ENCODE results near the gene TTBK2. TPM values are rescaled to one million over a fixed set of nuclear protein-coding genes. Genes with fewer than 3 reads are reported as not detected.

Gene TTBK2
- total and polyA plus RNA-seq, 3 experiments from 2014 or later, result 9.3 to 11.4 (median 11.1) TPM

- ChIA-PET POLR2A (no interaction called here), CTCF (no interaction called here)
- peaks cover 9 to 31% (median 12%) of the 10 kb centered on the region in 3 donors for H3K36me3 Mint-ChIP-seq
- H3K4me1 ChIP-seq (ENCODE audit: insufficient read depth, low read length), result no peaks in the 10 kb centered on the region
- no peak for DNase-seq
- no peaks in the 10 kb centered on the region for H3K27me3 ChIP-seq (ENCODE audit: insufficient read depth, low read length, poor library complexity, severe bottlenecking)
- H3K4me1 Mint-ChIP-seq, result no peaks in the 10 kb centered on the region
- H3K27me3 Mint-ChIP-seq, result no peaks in the 10 kb centered on the region
- no peak overlapping the region for H3K4me3 ChIP-seq (ENCODE audit: low read length)
- H3K27ac Mint-ChIP-seq, result peak overlapping the region in 1 of 8 donors; percentile 76
- H3K27ac ChIP-seq (ENCODE audit: low read depth, low read length), result no peak overlapping the region
- no peaks in the 10 kb centered on the region for H3K9me3 Mint-ChIP-seq
- H3K4me3 Mint-ChIP-seq, result no peak overlapping the region
- no peaks in the 10 kb centered on the region for H3K36me3 ChIP-seq (ENCODE audit: insufficient read depth, low read length)
- no peaks in the 10 kb centered on the region for H3K9me3 ChIP-seq (ENCODE audit: low read length)
These were observed 84.3 kb downstream of the TTBK2 start for GRCh38 chr15:42836251-42836650.

- Mint-ChIP-seq H3K4me1 (no peaks in the 10 kb centered on the region), H3K9me3 (no peaks in the 10 kb centered on the region), H3K27me3 (no peaks in the 10 kb centered on the region), H3K36me3 (peaks cover 0 to 25% (median 7%) of the 10 kb centered on the region in 3 donors), H3K27ac (peak overlapping the region in 1 of 8 donors; percentile 10), H3K4me3 (no peak overlapping the region)
- H3K27me3 ChIP-seq (ENCODE audit: insufficient read depth, low read length, poor library complexity, severe bottlenecking), result no peaks in the 10 kb centered on the region
- no peaks in the 10 kb centered on the region for H3K4me1 ChIP-seq (ENCODE audit: insufficient read depth, low read length)
- H3K4me3 ChIP-seq (ENCODE audit: low read length), result no peak overlapping the region
- CTCF ChIA-PET, result interaction anchor here (0.9 kb wide), 1 partner anchor 103 kb away, joined by 4 read pairs; no protein-coding TSS in a partner anchor
- no peaks in the 10 kb centered on the region for H3K9me3 ChIP-seq (ENCODE audit: low read length)
- POLR2A ChIA-PET, result no interaction called here
- H3K27ac ChIP-seq (ENCODE audit: low read depth, low read length), result no peak overlapping the region
- H3K36me3 ChIP-seq (ENCODE audit: insufficient read depth, low read length), result no peaks in the 10 kb centered on the region
- no peak for DNase-seq
These were observed 88.0 kb downstream of the TTBK2 start for GRCh38 chr15:42832576-42832975.

- H3K9me3 ChIP-seq (ENCODE audit: low read length), result no peaks in the 10 kb centered on the region
- Mint-ChIP-seq H3K36me3 (peaks cover 11 to 50% (median 17%) of the 10 kb centered on the region in 3 donors), H3K4me3 (no peak overlapping the region), H3K9me3 (no peaks in the 10 kb centered on the region), H3K4me1 (peaks cover 0 to 3% (median 0%) of the 10 kb centered on the region in 3 donors), H3K27me3 (no peaks in the 10 kb centered on the region), H3K27ac (no peak overlapping the region)
- H3K36me3 ChIP-seq (ENCODE audit: insufficient read depth, low read length), result no peaks in the 10 kb centered on the region
- no peak for DNase-seq
- H3K27ac ChIP-seq (ENCODE audit: low read depth, low read length), result no peak overlapping the region
- no peaks in the 10 kb centered on the region for H3K4me1 ChIP-seq (ENCODE audit: insufficient read depth, low read length)
- H3K4me3 ChIP-seq (ENCODE audit: low read length), result no peak overlapping the region
- ChIA-PET CTCF (no interaction called here), POLR2A (no interaction called here)
- no peaks in the 10 kb centered on the region for H3K27me3 ChIP-seq (ENCODE audit: insufficient read depth, low read length, poor library complexity, severe bottlenecking)
These were observed 94.2 kb downstream of the TTBK2 start for GRCh38 chr15:42826251-42826890.

- DNase-seq, result no peak
- Mint-ChIP-seq H3K36me3 (peaks cover 11 to 56% (median 17%) of the 10 kb centered on the region in 3 donors), H3K27me3 (no peaks in the 10 kb centered on the region), H3K9me3 (no peaks in the 10 kb centered on the region), H3K27ac (no peak overlapping the region), H3K4me1 (peaks cover 0 to 3% (median 0%) of the 10 kb centered on the region in 3 donors), H3K4me3 (no peak overlapping the region)
- Histone ChIP-seq H3K27ac (ENCODE audit: low read depth, low read length) (no peak overlapping the region), H3K4me1 (ENCODE audit: insufficient read depth, low read length) (no peaks in the 10 kb centered on the region), H3K36me3 (ENCODE audit: insufficient read depth, low read length) (no peaks in the 10 kb centered on the region), H3K9me3 (ENCODE audit: low read length) (no peaks in the 10 kb centered on the region), H3K27me3 (ENCODE audit: insufficient read depth, low read length, poor library complexity, severe bottlenecking) (no peaks in the 10 kb centered on the region), H3K4me3 (ENCODE audit: low read length) (no peak overlapping the region)
- POLR2A ChIA-PET, result no interaction called here
- CTCF ChIA-PET, result no interaction called here
These were observed 95.0 kb downstream of the TTBK2 start for GRCh38 chr15:42825599-42825998.

- no peaks in the 10 kb centered on the region for H3K27me3 Mint-ChIP-seq
- Histone ChIP-seq H3K27me3 (ENCODE audit: insufficient read depth, low read length, poor library complexity, severe bottlenecking) (no peaks in the 10 kb centered on the region), H3K27ac (ENCODE audit: low read depth, low read length) (no peak overlapping the region), H3K4me3 (ENCODE audit: low read length) (no peak overlapping the region), H3K36me3 (ENCODE audit: insufficient read depth, low read length) (no peaks in the 10 kb centered on the region), H3K4me1 (ENCODE audit: insufficient read depth, low read length) (no peaks in the 10 kb centered on the region), H3K9me3 (ENCODE audit: low read length) (no peaks in the 10 kb centered on the region)
- CTCF ChIA-PET, result no interaction called here
- H3K4me1 Mint-ChIP-seq, result peaks cover 0 to 3% (median 0%) of the 10 kb centered on the region in 3 donors
- peaks cover 11 to 39% (median 11%) of the 10 kb centered on the region in 3 donors for H3K36me3 Mint-ChIP-seq
- H3K27ac Mint-ChIP-seq, result peak overlapping the region in 1 of 8 donors; percentile 5
- POLR2A ChIA-PET, result no interaction called here
- DNase-seq, result no peak
- no peaks in the 10 kb centered on the region for H3K9me3 Mint-ChIP-seq
- H3K4me3 Mint-ChIP-seq, result no peak overlapping the region
These were observed 99.8 kb downstream of the TTBK2 start for GRCh38 chr15:42820811-42821210.

- H3K4me1 ChIP-seq (ENCODE audit: insufficient read depth, low read length), result no peaks in the 10 kb centered on the region
- H3K4me3 ChIP-seq (ENCODE audit: low read length), result no peak overlapping the region
- H3K36me3 ChIP-seq (ENCODE audit: insufficient read depth, low read length), result no peaks in the 10 kb centered on the region
- Mint-ChIP-seq H3K36me3 (peaks cover 11 to 37% (median 11%) of the 10 kb centered on the region in 3 donors), H3K27ac (no peak overlapping the region), H3K27me3 (no peaks in the 10 kb centered on the region), H3K4me3 (no peak overlapping the region), H3K9me3 (no peaks in the 10 kb centered on the region), H3K4me1 (peaks cover 0 to 1% (median 0%) of the 10 kb centered on the region in 3 donors)
- POLR2A ChIA-PET, result no interaction called here
- no peaks in the 10 kb centered on the region for H3K27me3 ChIP-seq (ENCODE audit: insufficient read depth, low read length, poor library complexity, severe bottlenecking)
- DNase-seq, result no peak
- no peaks in the 10 kb centered on the region for H3K9me3 ChIP-seq (ENCODE audit: low read length)
- H3K27ac ChIP-seq (ENCODE audit: low read depth, low read length), result no peak overlapping the region
- CTCF ChIA-PET, result no interaction called here
These were observed 100.8 kb downstream of the TTBK2 start for GRCh38 chr15:42819786-42820185.

GRCh38 chr15:42811433-42811832 is 109.1 kb downstream of the TTBK2 start:
- Mint-ChIP-seq H3K36me3 (peaks cover 0 to 40% (median 11%) of the 10 kb centered on the region in 3 donors), H3K27me3 (no peaks in the 10 kb centered on the region), H3K4me3 (no peak overlapping the region), H3K4me1 (no peaks in the 10 kb centered on the region), H3K27ac (peak overlapping the region in 1 of 8 donors; percentile 5), H3K9me3 (no peaks in the 10 kb centered on the region)
- Histone ChIP-seq H3K27me3 (ENCODE audit: insufficient read depth, low read length, poor library complexity, severe bottlenecking) (no peaks in the 10 kb centered on the region), H3K9me3 (ENCODE audit: low read length) (no peaks in the 10 kb centered on the region), H3K4me3 (ENCODE audit: low read length) (no peak overlapping the region), H3K36me3 (ENCODE audit: insufficient read depth, low read length) (peaks cover 8% of the 10 kb centered on the region), H3K4me1 (ENCODE audit: insufficient read depth, low read length) (no peaks in the 10 kb centered on the region), H3K27ac (ENCODE audit: low read depth, low read length) (no peak overlapping the region)
- CTCF ChIA-PET, result interaction anchor here (1.4 kb wide), 1 partner anchor 115 kb away, joined by 4 read pairs; no protein-coding TSS in a partner anchor
- DNase-seq, result no peak
- POLR2A ChIA-PET, result no interaction called here

- POLR2A ChIA-PET, result no interaction called here
- Mint-ChIP-seq H3K27ac (peak overlapping the region in 2 of 8 donors; percentile 21 to 30), H3K4me1 (no peaks in the 10 kb centered on the region), H3K4me3 (no peak overlapping the region), H3K9me3 (no peaks in the 10 kb centered on the region), H3K36me3 (peaks cover 0 to 53% (median 14%) of the 10 kb centered on the region in 3 donors), H3K27me3 (no peaks in the 10 kb centered on the region)
- no peaks in the 10 kb centered on the region for H3K4me1 ChIP-seq (ENCODE audit: insufficient read depth, low read length)
- H3K36me3 ChIP-seq (ENCODE audit: insufficient read depth, low read length), result peaks cover 8% of the 10 kb centered on the region
- CTCF ChIA-PET, result no interaction called here
- H3K27ac ChIP-seq (ENCODE audit: low read depth, low read length), result no peak overlapping the region
- no peaks in the 10 kb centered on the region for H3K9me3 ChIP-seq (ENCODE audit: low read length)
- H3K4me3 ChIP-seq (ENCODE audit: low read length), result no peak overlapping the region
- no peak for DNase-seq
- no peaks in the 10 kb centered on the region for H3K27me3 ChIP-seq (ENCODE audit: insufficient read depth, low read length, poor library complexity, severe bottlenecking)
These were observed 111.7 kb downstream of the TTBK2 start for GRCh38 chr15:42808913-42809312.
